HEK293 (cell line): ENCODE data around the gene GSTM4.

ENCODE experiments used
- BCL6B ChIP-seq: fragments of 450-650 bp; formaldehyde crosslinking; IDR thresholded peaks from 2 replicates; pipeline ENCODE4 v1.5.1; 2017; ENCODE audit warnings: missing biosample characterization, missing genetic modification characterization
- IKZF3 ChIP-seq: fragments of 450-650 bp; IDR thresholded peaks from 2 replicates; pipeline ENCODE4 v1.5.0; 2018; ENCODE audit warnings: missing biosample characterization, mild to moderate bottlenecking, missing genetic modification characterization, moderate library complexity
- PATZ1 ChIP-seq: fragments of 450-650 bp; formaldehyde crosslinking; IDR thresholded peaks from 2 replicates; pipeline ENCODE4 v1.5.1; 2016; ENCODE audit warnings: missing biosample characterization, missing genetic modification characterization
- PRDM1 ChIP-seq: fragments of 450-650 bp; formaldehyde crosslinking; IDR thresholded peaks from 2 replicates; pipeline ENCODE4; 2016; ENCODE audit warnings: missing biosample characterization, missing genetic modification characterization
- REPIN1 ChIP-seq: fragments of 450-650 bp; formaldehyde crosslinking; IDR thresholded peaks from 2 replicates; pipeline ENCODE4 v1.5.1; 2017; ENCODE audit warnings: missing biosample characterization, missing genetic modification characterization, low read depth
- SALL2 ChIP-seq: fragments of 450-650 bp; formaldehyde crosslinking; IDR thresholded peaks from 2 replicates; pipeline ENCODE4 v1.5.0; 2017; ENCODE audit warnings: missing biosample characterization, mild to moderate bottlenecking, missing genetic modification characterization, borderline replicate concordance
- SP3 ChIP-seq: fragments of 450-650 bp; formaldehyde crosslinking; IDR thresholded peaks from 2 replicates; pipeline ENCODE4 v1.5.1; 2016; ENCODE audit warnings: missing biosample characterization, missing genetic modification characterization
- YY1 ChIP-seq: fragments of 450-650 bp; formaldehyde crosslinking; IDR thresholded peaks from 2 replicates; pipeline ENCODE4 v1.5.1; 2018; ENCODE audit warnings: missing biosample characterization, missing genetic modification characterization
- ZBTB17 ChIP-seq: fragments of 450-650 bp; formaldehyde crosslinking; IDR thresholded peaks from 2 replicates; pipeline ENCODE4 v1.5.1; 2016; ENCODE audit warnings: missing biosample characterization, missing genetic modification characterization
- ZNF132 ChIP-seq: fragments of 450-650 bp; formaldehyde crosslinking; IDR thresholded peaks from 2 replicates; pipeline ENCODE4 v1.5.1; 2017; ENCODE audit warnings: missing biosample characterization, missing genetic modification characterization, borderline replicate concordance
- ZNF155 ChIP-seq: fragments of 450-650 bp; formaldehyde crosslinking; IDR thresholded peaks from 2 replicates; pipeline ENCODE4 v1.5.1; 2016; ENCODE audit warnings: missing biosample characterization, missing genetic modification characterization
- ZNF18 ChIP-seq: fragments of 450-650 bp; formaldehyde crosslinking; IDR thresholded peaks from 2 replicates; pipeline ENCODE4 v1.5.1; 2016; ENCODE audit warnings: missing biosample characterization, missing genetic modification characterization
- ZNF184 ChIP-seq: fragments of 450-650 bp; IDR thresholded peaks from 2 replicates; pipeline ENCODE4 v1.5.1; 2018; ENCODE audit warnings: missing biosample characterization, mild to moderate bottlenecking, missing genetic modification characterization
- ZNF2 ChIP-seq: fragments of 450-650 bp; formaldehyde crosslinking; IDR thresholded peaks from 2 replicates; pipeline ENCODE4 v1.5.1; 2016; ENCODE audit warnings: missing biosample characterization, missing genetic modification characterization
- ZNF23 ChIP-seq: fragments of 450-650 bp; formaldehyde crosslinking; IDR thresholded peaks from 2 replicates; pipeline ENCODE4 v1.5.1; 2016; ENCODE audit warnings: missing biosample characterization, missing genetic modification characterization, borderline replicate concordance
- ZNF280C ChIP-seq: fragments of 450-650 bp; formaldehyde crosslinking; IDR thresholded peaks from 2 replicates; pipeline ENCODE4 v1.5.1; 2016; ENCODE audit warnings: missing biosample characterization, missing genetic modification characterization
- ZNF394 ChIP-seq: fragments of 450-650 bp; formaldehyde crosslinking; IDR thresholded peaks from 2 replicates; pipeline ENCODE4 v1.5.1; 2016; ENCODE audit warnings: missing biosample characterization, missing genetic modification characterization, mild to moderate bottlenecking, moderate library complexity, borderline replicate concordance
- ZNF416 ChIP-seq: fragments of 450-650 bp; formaldehyde crosslinking; IDR thresholded peaks from 2 replicates; pipeline ENCODE4 v1.5.1; 2016; ENCODE audit warnings: missing biosample characterization, missing genetic modification characterization
- ZNF423 ChIP-seq: fragments of 450-650 bp; formaldehyde crosslinking; IDR thresholded peaks from 2 replicates; pipeline ENCODE4 v1.5.1; 2016; ENCODE audit warnings: missing biosample characterization, missing genetic modification characterization
- ZNF48 ChIP-seq: fragments of 450-650 bp; formaldehyde crosslinking; IDR thresholded peaks from 2 replicates; pipeline ENCODE4 v1.5.1; 2016; ENCODE audit warnings: missing biosample characterization, missing genetic modification characterization
- ZNF514 ChIP-seq: fragments of 450-650 bp; formaldehyde crosslinking; IDR thresholded peaks from 2 replicates; pipeline ENCODE4 v1.5.1; 2016; ENCODE audit warnings: missing biosample characterization, missing genetic modification characterization
- ZNF518A ChIP-seq: fragments of 450-650 bp; formaldehyde crosslinking; conservative IDR thresholded peaks from 2 replicates; pipeline ENCODE4 v1.5.1; 2016; ENCODE audit warnings: low read depth, missing biosample characterization, missing genetic modification characterization
- ZNF529 ChIP-seq: fragments of 450-650 bp; formaldehyde crosslinking; IDR thresholded peaks from 2 replicates; pipeline ENCODE4 v1.5.1; 2017; ENCODE audit warnings: missing genetic modification characterization, missing biosample characterization; ENCODE audit not compliant: insufficient replicate concordance
- ZNF654 ChIP-seq: fragments of 450-650 bp; formaldehyde crosslinking; IDR thresholded peaks from 2 replicates; pipeline ENCODE4 v1.5.1; 2016; ENCODE audit warnings: low read depth, missing biosample characterization, missing genetic modification characterization
- ZNF792 ChIP-seq: fragments of 450-650 bp; formaldehyde crosslinking; IDR thresholded peaks from 2 replicates; pipeline ENCODE4 v1.5.1; 2016; ENCODE audit warnings: missing biosample characterization, missing genetic modification characterization
- ZNF830 ChIP-seq: fragments of 450-650 bp; IDR thresholded peaks from 2 replicates; pipeline ENCODE4 v1.5.0; 2018; ENCODE audit warnings: missing biosample characterization, missing genetic modification characterization, low read depth, mild to moderate bottlenecking, moderate library complexity
- ZSCAN30 ChIP-seq: fragments of 450-650 bp; IDR thresholded peaks from 2 replicates; pipeline ENCODE4 v1.5.1; 2018; ENCODE audit warnings: missing biosample characterization, mild to moderate bottlenecking, missing genetic modification characterization, moderate library complexity

GSTM4 gene

GRCh38 chr1:109643385-109644230, 12.3 kb upstream of the GSTM4 start (continued):
- no peak for TF ChIP-seq ZNF518A (tag by site-specific recombination)
- no peak for TF ChIP-seq ZNF132 (tag by site-specific recombination)
- peak; percentile 74; the same call in 1 of the 2 replicates for TF ChIP-seq ZSCAN30 (tag by site-specific recombination)
- TF ChIP-seq ZNF23: no peak
- TF ChIP-seq SALL2 (tag by site-specific recombination): no peak
- TF ChIP-seq REPIN1 (tag by site-specific recombination): no peak
- TF ChIP-seq ZNF394 (tag by site-specific recombination): peak; percentile 17; the same call in 1 of the 2 replicates
- TF ChIP-seq ZNF792 (tag by site-specific recombination): no peak
- no peak for TF ChIP-seq ZNF18 (tag by site-specific recombination)
- no peak for TF ChIP-seq ZNF184 (tag by site-specific recombination)
- no peak for TF ChIP-seq ZNF830
- TF ChIP-seq IKZF3 (tag by site-specific recombination): no peak
- peak; percentile 57 for TF ChIP-seq ZNF654 (tag by site-specific recombination)
- no peak for TF ChIP-seq ZNF280C (tag by site-specific recombination)
- no peak for TF ChIP-seq ZNF423 (tag by site-specific recombination)
- TF ChIP-seq PRDM1 (tag by site-specific recombination): peak; percentile 14; the same call in 1 of the 2 replicates
- no peak for TF ChIP-seq SP3
- no peak for TF ChIP-seq ZNF48
- TF ChIP-seq ZNF514 (tag by site-specific recombination): no peak
- peak; percentile 93 for TF ChIP-seq ZNF2
- peak; percentile 70 for TF ChIP-seq ZBTB17 (tag by site-specific recombination)
- TF ChIP-seq YY1: 0 out of 2 replicates have a peak, but pooled peaks have one; percentile 22
- TF ChIP-seq ZNF155 (tag by site-specific recombination): no peak
- TF ChIP-seq ZNF529 (tag by site-specific recombination): no peak
- peak; percentile 40; the same call in 1 of the 2 replicates for TF ChIP-seq PATZ1 (tag by site-specific recombination)
- no peak for TF ChIP-seq BCL6B
- TF ChIP-seq ZNF416 (tag by site-specific recombination): no peak
